ENCODE measurements around the gene THRAP3.
A peak's percentile ranks its signal among the peaks of the same experiment; 100 is the strongest.

THRAP3 gene

GRCh38 chr1:36305915-36306209, 81.6 kb downstream of the THRAP3 start:
- DNase-seq (ENCODE audit: insufficient read length, low spot score) = no peak
- TF ChIP-seq POU2F2 (IDR thresholded peaks at IDR 0.05; ENCODE audit: low read depth, low read length) = no peak
- TF ChIP-seq POLR2A (IDR thresholded peaks at IDR 0.05; ENCODE audit: low read depth, low read length) = no peak
- 0 out of 2 replicates have a peak, but pooled peaks have one; percentile 25 for TF ChIP-seq POLR2AphosphoS5 (IDR thresholded peaks at IDR 0.05; ENCODE audit: low read depth, low read length)
- no peak for TF ChIP-seq TAF1 (IDR thresholded peaks at IDR 0.05; ENCODE audit: low read depth, low read length)
- TF ChIP-seq PAX5 (IDR thresholded peaks at IDR 0.05; ENCODE audit: insufficient read depth, low read length, severe bottlenecking) = no peak

GRCh38 chr1:36306210-36306901, 82.1 kb downstream of the THRAP3 start, which contains the start of gene SH3D21:
SH3D21 (plus strand) TSS chr1:36306368; CDS start chr1:36306421, 53 bp downstream.
- TF ChIP-seq SPI1 (IDR thresholded peaks at IDR 0.05; ENCODE audit: low read depth, low read length) (no peak), POLR2AphosphoS5 (IDR thresholded peaks at IDR 0.05; ENCODE audit: low read depth, low read length) (no peak), PAX5 (IDR thresholded peaks at IDR 0.05; ENCODE audit: insufficient read depth, low read length, severe bottlenecking) (no peak), TAF1 (IDR thresholded peaks at IDR 0.05; ENCODE audit: low read depth, low read length) (no peak), POU2F2 (IDR thresholded peaks at IDR 0.05; ENCODE audit: low read depth, low read length) (no peak), POLR2A (IDR thresholded peaks at IDR 0.05; ENCODE audit: low read depth, low read length) (no peak)
- peak; percentile 59 for DNase-seq (ENCODE audit: insufficient read length, low spot score)
- no peak for FAIRE-seq

More at GRCh38 chr1:36305915-36306209, 81.6 kb downstream of the THRAP3 start:
- FAIRE-seq = peak; percentile 33

GRCh38 chr1:36306902-36307456, 82.7 kb downstream of the THRAP3 start:
- DNase-seq (ENCODE audit: insufficient read length, low spot score) = peak; percentile 98
- TF ChIP-seq POLR2AphosphoS5 (IDR thresholded peaks at IDR 0.05; ENCODE audit: low read depth, low read length) = peak; percentile 85
- TF ChIP-seq PAX5 (IDR thresholded peaks at IDR 0.05; ENCODE audit: insufficient read depth, low read length, severe bottlenecking) = no peak
- peak; percentile 42; the same call in 1 of the 2 replicates for TF ChIP-seq POU2F2 (IDR thresholded peaks at IDR 0.05; ENCODE audit: low read depth, low read length)
- no peak for TF ChIP-seq SPI1 (IDR thresholded peaks at IDR 0.05; ENCODE audit: low read depth, low read length)
- peak; percentile 66; the same call in 1 of the 2 replicates for TF ChIP-seq TAF1 (IDR thresholded peaks at IDR 0.05; ENCODE audit: low read depth, low read length)
- peak; percentile 94 for TF ChIP-seq POLR2A (IDR thresholded peaks at IDR 0.05; ENCODE audit: low read depth, low read length)
- FAIRE-seq = peak; percentile 96

GRCh38 chr1:36307601-36308330, 83.5 kb downstream of the THRAP3 start:
- TF ChIP-seq POU2F2 (IDR thresholded peaks at IDR 0.05; ENCODE audit: low read depth, low read length) (no peak), POLR2A (IDR thresholded peaks at IDR 0.05; ENCODE audit: low read depth, low read length) (no peak), PAX5 (IDR thresholded peaks at IDR 0.05; ENCODE audit: insufficient read depth, low read length, severe bottlenecking) (no peak), POLR2AphosphoS5 (IDR thresholded peaks at IDR 0.05; ENCODE audit: low read depth, low read length) (no peak), SPI1 (IDR thresholded peaks at IDR 0.05; ENCODE audit: low read depth, low read length) (no peak), TAF1 (IDR thresholded peaks at IDR 0.05; ENCODE audit: low read depth, low read length) (no peak)
- DNase-seq (ENCODE audit: insufficient read length, low spot score) (no peak), FAIRE-seq (peak; percentile 81)

- TF ChIP-seq POLR2AphosphoS5 (IDR thresholded peaks at IDR 0.05; ENCODE audit: low read depth, low read length) = no peak
- no peak for TF ChIP-seq PAX5 (IDR thresholded peaks at IDR 0.05; ENCODE audit: insufficient read depth, low read length, severe bottlenecking)
- TF ChIP-seq TAF1 (IDR thresholded peaks at IDR 0.05; ENCODE audit: low read depth, low read length) = no peak
- no peak for TF ChIP-seq POLR2A (IDR thresholded peaks at IDR 0.05; ENCODE audit: low read depth, low read length)
- TF ChIP-seq SPI1 (IDR thresholded peaks at IDR 0.05; ENCODE audit: low read depth, low read length) = no peak
- TF ChIP-seq POU2F2 (IDR thresholded peaks at IDR 0.05; ENCODE audit: low read depth, low read length) = no peak
- no peak for DNase-seq (ENCODE audit: insufficient read length, low spot score)
- no peak for FAIRE-seq
These were observed 85.2 kb downstream of the THRAP3 start for GRCh38 chr1:36309397-36309796.

GRCh38 chr1:36320291-36320761, 96.1 kb downstream of the THRAP3 start:
- FAIRE-seq = no peak
- TF ChIP-seq TAF1 (IDR thresholded peaks at IDR 0.05; ENCODE audit: low read depth, low read length) (no peak), SPI1 (IDR thresholded peaks at IDR 0.05; ENCODE audit: low read depth, low read length) (peak; percentile 86)
- no peak for DNase-seq (ENCODE audit: insufficient read length, low spot score)

- FAIRE-seq = no peak
- DNase-seq (ENCODE audit: insufficient read length, low spot score) = no peak
- no peak for TF ChIP-seq TAF1 (IDR thresholded peaks at IDR 0.05; ENCODE audit: low read depth, low read length)
- no peak for TF ChIP-seq POLR2AphosphoS5 (IDR thresholded peaks at IDR 0.05; ENCODE audit: low read depth, low read length)
- TF ChIP-seq SPI1 (IDR thresholded peaks at IDR 0.05; ENCODE audit: low read depth, low read length) = no peak
- no peak for TF ChIP-seq PAX5 (IDR thresholded peaks at IDR 0.05; ENCODE audit: insufficient read depth, low read length, severe bottlenecking)
- no peak for TF ChIP-seq POU2F2 (IDR thresholded peaks at IDR 0.05; ENCODE audit: low read depth, low read length)
- TF ChIP-seq POLR2A (IDR thresholded peaks at IDR 0.05; ENCODE audit: low read depth, low read length) = no peak
These were observed 96.5 kb downstream of the THRAP3 start for GRCh38 chr1:36320767-36321118.

GRCh38 chr1:36321119-36321951, 97.1 kb downstream of the THRAP3 start:
- no peak for TF ChIP-seq POLR2AphosphoS5 (IDR thresholded peaks at IDR 0.05; ENCODE audit: low read depth, low read length)
- no peak for TF ChIP-seq TAF1 (IDR thresholded peaks at IDR 0.05; ENCODE audit: low read depth, low read length)
- DNase-seq (ENCODE audit: insufficient read length, low spot score) (no peak), FAIRE-seq (peak; percentile 72)

Measured in GM12891 (cell line).